ENCODE measurements around the gene MMP1. TPM values are rescaled to one million over a fixed set of nuclear protein-coding genes. Genes with fewer than 3 reads are reported as not detected.

The MMP1 gene
- total RNA-seq, 1 experiment from 2014 or later, result not detected

- intact Hi-C loops (cut with micrococcal nuclease), result loop anchor here (2.0 to 10.0 kb wide), 2 partner anchors 131 to 245 kb away; no protein-coding TSS in a partner anchor
- TF ChIP-seq YY1 (IDR thresholded peaks at IDR 0.05; ENCODE audit: extremely low read depth, insufficient replicate concordance, low read depth, low read length) (no peak), REST (IDR thresholded peaks at IDR 0.05; ENCODE audit: low read depth) (no peak), SIN3A (IDR thresholded peaks at IDR 0.05; ENCODE audit: low read depth) (no peak), ZFX (IDR thresholded peaks at IDR 0.05) (no peak), SP1 (IDR thresholded peaks at IDR 0.05; ENCODE audit: low read depth) (no peak), CBX3 (IDR thresholded peaks at IDR 0.05; ENCODE audit: low read depth) (no peak), MAX (IDR thresholded peaks at IDR 0.05) (no peak), SRF (IDR thresholded peaks at IDR 0.05; ENCODE audit: low read depth) (no peak), ZBTB33 (IDR thresholded peaks at IDR 0.05; ENCODE audit: extremely low read depth, insufficient replicate concordance, low read length) (no peak), POLR2AphosphoS5 (IDR thresholded peaks at IDR 0.05; ENCODE audit: low read depth, low read length) (no peak), ZNF274 (IDR thresholded peaks at IDR 0.05; ENCODE audit: low read depth, low read length) (no peak), ATF3 (IDR thresholded peaks at IDR 0.05) (no peak), CEBPB (IDR thresholded peaks at IDR 0.05; ENCODE audit: low read depth) (no peak)
- no TSS peak for BruUV-seq (replicated peaks)
- Histone ChIP-seq H3K9me2 (ENCODE audit: insufficient read depth) (no peaks in the 10 kb centered on the region), H2AFZ (ENCODE audit: low read depth, low read length, poor library complexity, severe bottlenecking) (no peak overlapping the region), H4K20me1 (ENCODE audit: insufficient read depth) (no peaks in the 10 kb centered on the region), H3K4me1 (ENCODE audit: control insufficient read depth in 1 of 2, insufficient read depth in 2 of 2, low read length in 2 of 2) (peaks cover 3 to 14% of the 10 kb centered on the region in 2 experiments; a peak in 3 of 4 replicates), H3K79me2 (ENCODE audit: insufficient read depth, low read length) (no peaks in the 10 kb centered on the region), H3K9ac (ENCODE audit: low read length) (no peak overlapping the region), H3K27ac (ENCODE audit: low read depth, low read length) (no peak overlapping the region), H3K4me2 (ENCODE audit: low read length) (no peak overlapping the region), H3K36me3 (ENCODE audit: control insufficient read depth in 1 of 2, insufficient read depth in 2 of 2, low read length in 2 of 2) (no peaks in the 10 kb centered on the region), H3K4me3 (replicated peaks in 1 of 2; ENCODE audit: low read depth in 1 of 2, low read length in 2 of 2) (no peak overlapping the region), H3K27me3 (ENCODE audit: insufficient read depth, low read length) (no peaks in the 10 kb centered on the region), H3K9me3 (ENCODE audit: control insufficient read depth in 1 of 2, insufficient read depth in 1 of 2, low read depth in 1 of 2, low read length in 2 of 2) (no peaks in the 10 kb centered on the region)
- ATAC-seq (no peak), DNase-seq (ENCODE audit: low read depth, low spot score) (no peak)
- ChIA-PET CTCF (interaction anchor here (0.7 to 0.8 kb wide), 2 partner anchors 13 kb away, joined by 3 read pairs; no protein-coding TSS in a partner anchor), POLR2A (no interaction called here), RAD21 (ENCODE audit: low non-redundant PET in 1 of 2, low total read pairs in 2 of 2, uncharacterized antibody in 2 of 2, unreplicated experiment in 2 of 2) (no interaction called here)
These were observed 12.0 kb upstream of the MMP1 start for GRCh38 chr11:102809971-102810370.
